Natural killer cell (primary cell): ENCODE measurements around the gene ATF6B. TPM values are rescaled to one million over a fixed set of nuclear protein-coding genes. Genes with fewer than 3 reads are reported as not detected.

ENCODE experiments used
- ATAC-seq, 3 donors: fragments of 150-1000 bp in 2 of 3; fragments of 200-7000 bp in 1 of 3; cut with Tn5 transposase; 1 replicate in 1 of 3; 2 replicates in 2 of 3; pipeline ENCODE4 v1.10.0; 2021; ENCODE audit warnings: mild to moderate bottlenecking in 2 of 3, moderate library complexity in 2 of 3
- DNase-seq, 2 donors: peaks; one replicate each; pipeline versions ENCODE4 v3.0.0 to v3.0.0-alpha.2; 2013 to 2021; ENCODE audit warnings: mixed read lengths in 1 of 2
- H3K27ac ChIP-seq: one replicate; pipeline ENCODE4 v1.5.1; 2013; ENCODE audit warnings: mild to moderate bottlenecking, low read length
- H3K27me3 ChIP-seq: one replicate; pipeline ENCODE4 v1.6.1; 2013; ENCODE audit warnings: low read length; ENCODE audit not compliant: control insufficient read depth, insufficient read depth
- H3K36me3 ChIP-seq: one replicate; pipeline ENCODE4 v1.6.1; 2013; ENCODE audit warnings: low read length; ENCODE audit not compliant: control insufficient read depth, insufficient read depth
- H3K4me1 ChIP-seq: one replicate; pipeline ENCODE4 v1.6.1; 2013; ENCODE audit warnings: low read length; ENCODE audit not compliant: control insufficient read depth, insufficient read depth
- H3K4me3 ChIP-seq: one replicate; pipeline ENCODE4 v1.5.1; 2013; ENCODE audit warnings: low read length
- H3K9me3 ChIP-seq: one replicate; pipeline ENCODE4 v1.6.1; 2013; ENCODE audit warnings: low read length; ENCODE audit not compliant: control insufficient read depth, insufficient read depth
- H3K27ac Mint-ChIP-seq, 2 donors: one replicate each; pipeline ENCODE4 v1.8.0; 2022; ENCODE audit warnings: mild to moderate bottlenecking in 2 of 2, mixed read lengths in 2 of 2, moderate library complexity in 1 of 2
- H3K27me3 Mint-ChIP-seq, 2 donors: one replicate each; pipeline ENCODE4 v1.8.0; 2022; ENCODE audit warnings: low read depth in 2 of 2, mixed read lengths in 2 of 2
- H3K36me3 Mint-ChIP-seq: one replicate; pipeline ENCODE4 v1.8.0; 2022; ENCODE audit warnings: mixed read lengths
- H3K4me1 Mint-ChIP-seq, 2 donors: one replicate each; pipeline ENCODE4 v1.8.0; 2022; ENCODE audit warnings: mixed read lengths in 2 of 2
- H3K4me3 Mint-ChIP-seq: one replicate; pipeline ENCODE4 v1.8.0; 2022; ENCODE audit warnings: mild to moderate bottlenecking, moderate library complexity, mixed read lengths
- H3K9me3 Mint-ChIP-seq, 2 donors: one replicate each; pipeline ENCODE4 v1.8.0; 2022; ENCODE audit warnings: mixed read lengths in 2 of 2
- WGBS: methylation state at CpG from one replicate; pipeline ENCODE4 v1.1.7; 2013; ENCODE audit warnings: missing lambda C conversion rate; ENCODE audit not compliant: insufficient coverage; 5-methylcytosine and 5-hydroxymethylcytosine counted together
- intact Hi-C: fragments of 100-400 bp; cut with micrococcal nuclease; formaldehyde crosslinking; loops from one replicate; pipeline ENCODE4 v1.14.2; 2022
- total RNA-seq, 4 donors: library from RNA; stranded (reverse); fragments of 120-200 nt in 1 of 4; gene quantifications; one replicate each; pipeline versions ENCODE4 v1.2.3 to v1.2.4, GENCODE V29; 2013 to 2022
- TF ChIP-seq, protein P1 (sequence below): fragments of 200-600 bp; IDR thresholded peaks from one replicate; pipeline ENCODE4 v1.8.0; 2022; ENCODE audit warnings: antibody characterized with exemption

Gene ATF6B
- total RNA-seq, 3 donors from 2014 or later (not counting 1 experiment from before 2014, with no cell fraction given), result 157 to 187 (median 178) TPM

- WGBS, result 91% methylated on average over 5 of the region's 5 CpGs
- ATAC-seq (no peak), DNase-seq (no peak)
- no peaks in the 10 kb centered on the region for H3K36me3 ChIP-seq
- H3K4me1 Mint-ChIP-seq, result no peaks in the 10 kb centered on the region
- no peaks in the 10 kb centered on the region for H3K4me1 ChIP-seq
- H3K27ac Mint-ChIP-seq, result no peak overlapping the region
- no peaks in the 10 kb centered on the region for H3K9me3 ChIP-seq
- H3K27me3 ChIP-seq, result no peaks in the 10 kb centered on the region
- H3K36me3 Mint-ChIP-seq, result no peaks in the 10 kb centered on the region
- H3K27me3 Mint-ChIP-seq, result peaks cover 14 to 15% of the 10 kb centered on the region in 2 donors
- no peak overlapping the region for H3K27ac ChIP-seq
- TF ChIP-seq, protein P1, sequence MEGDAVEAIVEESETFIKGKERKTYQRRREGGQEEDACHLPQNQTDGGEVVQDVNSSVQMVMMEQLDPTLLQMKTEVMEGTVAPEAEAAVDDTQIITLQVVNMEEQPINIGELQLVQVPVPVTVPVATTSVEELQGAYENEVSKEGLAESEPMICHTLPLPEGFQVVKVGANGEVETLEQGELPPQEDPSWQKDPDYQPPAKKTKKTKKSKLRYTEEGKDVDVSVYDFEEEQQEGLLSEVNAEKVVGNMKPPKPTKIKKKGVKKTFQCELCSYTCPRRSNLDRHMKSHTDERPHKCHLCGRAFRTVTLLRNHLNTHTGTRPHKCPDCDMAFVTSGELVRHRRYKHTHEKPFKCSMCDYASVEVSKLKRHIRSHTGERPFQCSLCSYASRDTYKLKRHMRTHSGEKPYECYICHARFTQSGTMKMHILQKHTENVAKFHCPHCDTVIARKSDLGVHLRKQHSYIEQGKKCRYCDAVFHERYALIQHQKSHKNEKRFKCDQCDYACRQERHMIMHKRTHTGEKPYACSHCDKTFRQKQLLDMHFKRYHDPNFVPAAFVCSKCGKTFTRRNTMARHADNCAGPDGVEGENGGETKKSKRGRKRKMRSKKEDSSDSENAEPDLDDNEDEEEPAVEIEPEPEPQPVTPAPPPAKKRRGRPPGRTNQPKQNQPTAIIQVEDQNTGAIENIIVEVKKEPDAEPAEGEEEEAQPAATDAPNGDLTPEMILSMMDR, result no peak
- H3K4me3 Mint-ChIP-seq, result no peak overlapping the region
- H3K9me3 Mint-ChIP-seq, result no peaks in the 10 kb centered on the region
- H3K4me3 ChIP-seq, result no peak overlapping the region
- intact Hi-C loops, result no loop called here
These were observed 11.5 kb upstream of the ATF6B start for GRCh38 chr6:32139590-32139989.

GRCh38 chr6:32137454-32137853 is 9.4 kb upstream of the ATF6B start:
- Mint-ChIP-seq H3K27me3 (peaks cover 14 to 17% of the 10 kb centered on the region in 2 donors), H3K4me3 (no peak overlapping the region), H3K4me1 (no peaks in the 10 kb centered on the region)

DNA sequence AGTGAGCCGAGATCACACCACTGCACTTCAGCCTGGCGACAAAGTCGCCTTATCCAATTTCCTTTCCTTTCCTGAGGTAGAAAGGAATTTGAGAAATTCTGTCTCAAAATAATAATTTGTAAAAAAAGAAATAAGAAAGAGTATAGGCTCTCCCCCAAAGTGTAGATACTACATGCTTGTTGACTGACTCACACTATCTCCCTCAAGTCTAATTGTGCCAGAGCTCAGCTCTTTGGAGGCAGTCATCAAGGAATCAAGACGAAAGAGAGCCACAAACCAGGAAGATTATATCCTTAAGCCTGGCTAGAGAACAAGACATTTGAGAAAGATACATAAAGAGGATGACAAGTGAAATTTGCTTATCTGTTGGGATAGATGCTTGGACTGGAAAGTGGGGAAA is 5.7 kb upstream of the ATF6B start:
- Histone ChIP-seq H3K27me3 (no peaks in the 10 kb centered on the region), H3K4me1 (peaks cover 18% of the 10 kb centered on the region), H3K4me3 (no peak overlapping the region), H3K36me3 (no peaks in the 10 kb centered on the region), H3K27ac (no peak overlapping the region), H3K9me3 (no peaks in the 10 kb centered on the region)
- peaks cover 5 to 8% of the 10 kb centered on the region in 2 donors for H3K27me3 Mint-ChIP-seq
- no peaks in the 10 kb centered on the region for H3K36me3 Mint-ChIP-seq
- TF ChIP-seq, protein P1, result no peak
- ATAC-seq (no peak), DNase-seq (no peak)
- no peak overlapping the region for H3K4me3 Mint-ChIP-seq
- 83% methylated on average over 1 of the region's 4 CpGs for WGBS
- intact Hi-C loops, result no loop called here
- no peak overlapping the region for H3K27ac Mint-ChIP-seq
- H3K9me3 Mint-ChIP-seq, result no peaks in the 10 kb centered on the region
- peaks cover 17% of the 10 kb centered on the region in 2 donors for H3K4me1 Mint-ChIP-seq

More at GRCh38 chr6:32137454-32137853, 9.4 kb upstream of the ATF6B start:
- no peak overlapping the region for H3K4me3 ChIP-seq
- ATAC-seq (no peak), DNase-seq (no peak)
- no peaks in the 10 kb centered on the region for H3K9me3 ChIP-seq
- no peaks in the 10 kb centered on the region for H3K27me3 ChIP-seq
- Mint-ChIP-seq H3K9me3 (no peaks in the 10 kb centered on the region), H3K27ac (no peak overlapping the region), H3K36me3 (no peaks in the 10 kb centered on the region)
- H3K4me1 ChIP-seq, result no peaks in the 10 kb centered on the region
- H3K27ac ChIP-seq, result no peak overlapping the region
- TF ChIP-seq, protein P1, result no peak
- intact Hi-C loops, result no loop called here
- H3K36me3 ChIP-seq, result no peaks in the 10 kb centered on the region

DNA sequence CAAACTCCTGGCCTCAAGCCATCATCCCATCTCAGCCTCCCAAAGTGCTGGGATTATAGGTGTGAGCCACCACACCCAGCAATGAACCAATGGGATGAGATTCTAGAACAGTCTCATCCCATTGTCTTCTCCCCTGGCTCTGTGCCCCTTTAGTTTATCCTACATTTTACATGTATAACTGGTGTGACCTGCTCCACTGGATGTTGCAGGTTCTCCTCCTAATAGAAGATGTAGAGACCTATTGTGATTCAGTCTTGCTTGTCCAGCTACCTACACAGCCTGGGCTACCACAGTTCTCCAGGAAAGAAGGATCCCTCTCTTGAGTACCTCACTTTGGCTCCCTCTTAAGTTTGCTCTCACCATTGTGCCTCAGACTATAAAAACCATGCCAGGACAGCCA is 4.1 kb upstream of the ATF6B start:
- no peak overlapping the region for H3K4me3 Mint-ChIP-seq
- no peak for DNase-seq
- Histone ChIP-seq H3K9me3 (no peaks in the 10 kb centered on the region), H3K27ac (no peak overlapping the region), H3K4me1 (peaks cover 33% of the 10 kb centered on the region), H3K27me3 (no peaks in the 10 kb centered on the region), H3K4me3 (no peak overlapping the region), H3K36me3 (no peaks in the 10 kb centered on the region)
- intact Hi-C loops, result no loop called here
- H3K4me1 Mint-ChIP-seq, result peaks cover 28 to 34% of the 10 kb centered on the region in 2 donors
- H3K9me3 Mint-ChIP-seq, result no peaks in the 10 kb centered on the region
- peak overlapping the region in 1 of 2 donors; percentile 61 for H3K27ac Mint-ChIP-seq
- no peak for ATAC-seq
- H3K36me3 Mint-ChIP-seq, result no peaks in the 10 kb centered on the region
- H3K27me3 Mint-ChIP-seq, result peaks cover 5 to 8% of the 10 kb centered on the region in 2 donors
- TF ChIP-seq, protein P1, result no peak
